ENCODE measurements around the gene ACR. TPM values are rescaled to one million over a fixed set of nuclear protein-coding genes. Genes with fewer than 3 reads are reported as not detected.

ACR gene
- total RNA-seq, 1 donor from 2014 or later, result not detected

GRCh38 chr22:50726643-50727340 is 11.2 kb upstream of the ACR start:
- Mint-ChIP-seq H3K9me3 (no peaks in the 10 kb centered on the region), H3K27me3 (no peaks in the 10 kb centered on the region), H3K27ac (no peak overlapping the region), H3K36me3 (ENCODE audit: low read depth) (no peaks in the 10 kb centered on the region), H3K4me1 (peaks cover 13% of the 10 kb centered on the region), H3K4me3 (no peak overlapping the region)
- TF ChIP-seq, protein P1, sequence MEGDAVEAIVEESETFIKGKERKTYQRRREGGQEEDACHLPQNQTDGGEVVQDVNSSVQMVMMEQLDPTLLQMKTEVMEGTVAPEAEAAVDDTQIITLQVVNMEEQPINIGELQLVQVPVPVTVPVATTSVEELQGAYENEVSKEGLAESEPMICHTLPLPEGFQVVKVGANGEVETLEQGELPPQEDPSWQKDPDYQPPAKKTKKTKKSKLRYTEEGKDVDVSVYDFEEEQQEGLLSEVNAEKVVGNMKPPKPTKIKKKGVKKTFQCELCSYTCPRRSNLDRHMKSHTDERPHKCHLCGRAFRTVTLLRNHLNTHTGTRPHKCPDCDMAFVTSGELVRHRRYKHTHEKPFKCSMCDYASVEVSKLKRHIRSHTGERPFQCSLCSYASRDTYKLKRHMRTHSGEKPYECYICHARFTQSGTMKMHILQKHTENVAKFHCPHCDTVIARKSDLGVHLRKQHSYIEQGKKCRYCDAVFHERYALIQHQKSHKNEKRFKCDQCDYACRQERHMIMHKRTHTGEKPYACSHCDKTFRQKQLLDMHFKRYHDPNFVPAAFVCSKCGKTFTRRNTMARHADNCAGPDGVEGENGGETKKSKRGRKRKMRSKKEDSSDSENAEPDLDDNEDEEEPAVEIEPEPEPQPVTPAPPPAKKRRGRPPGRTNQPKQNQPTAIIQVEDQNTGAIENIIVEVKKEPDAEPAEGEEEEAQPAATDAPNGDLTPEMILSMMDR (IDR thresholded peaks at IDR 0.05), result no peak
- intact Hi-C loops (cut with micrococcal nuclease), result no loop called here
- ChIA-PET CTCF (no interaction called here), POLR2A (no interaction called here)
- ATAC-seq (ENCODE audit: low read depth) (no peak), DNase-seq (no peak)

- Mint-ChIP-seq H3K4me3 (no peak overlapping the region), H3K9me3 (no peaks in the 10 kb centered on the region), H3K27ac (no peak overlapping the region), H3K4me1 (peaks cover 13% of the 10 kb centered on the region), H3K27me3 (no peaks in the 10 kb centered on the region), H3K36me3 (ENCODE audit: low read depth) (no peaks in the 10 kb centered on the region)
- POLR2A ChIA-PET, result no interaction called here
- intact Hi-C loops (cut with micrococcal nuclease), result no loop called here
- DNase-seq (no peak), ATAC-seq (ENCODE audit: low read depth) (no peak)
- CTCF ChIA-PET, result no interaction called here
- TF ChIP-seq, protein P1 (IDR thresholded peaks at IDR 0.05), result no peak
These were observed 10.1 kb upstream of the ACR start for GRCh38 chr22:50727678-50728522.

DNA sequence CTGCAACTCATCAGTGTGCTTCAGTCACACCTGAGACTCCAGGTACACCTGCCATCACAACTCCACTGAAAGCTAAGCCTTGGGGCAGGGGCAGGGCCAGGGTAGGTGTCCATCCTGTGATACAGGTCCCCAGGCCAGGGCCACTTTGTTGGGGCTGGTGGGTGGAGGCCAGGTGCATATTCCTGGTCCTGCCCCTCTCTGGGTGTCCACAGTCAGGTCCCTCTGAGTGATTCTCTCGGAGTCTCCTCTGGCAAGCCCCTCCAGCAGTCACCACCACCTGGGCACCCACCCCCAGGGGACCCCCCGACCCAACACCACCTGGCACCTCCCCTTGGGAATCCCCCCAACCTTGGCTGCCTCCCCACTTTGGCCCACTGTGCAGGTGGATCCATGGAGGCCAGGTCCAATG is 9.5 kb upstream of the ACR start:
- Mint-ChIP-seq H3K9me3 (no peaks in the 10 kb centered on the region), H3K36me3 (ENCODE audit: low read depth) (no peaks in the 10 kb centered on the region), H3K27me3 (no peaks in the 10 kb centered on the region), H3K4me3 (no peak overlapping the region), H3K4me1 (peaks cover 13% of the 10 kb centered on the region), H3K27ac (no peak overlapping the region)
- ChIA-PET POLR2A (no interaction called here), CTCF (no interaction called here)
- ATAC-seq (ENCODE audit: low read depth) (no peak), DNase-seq (no peak)
- intact Hi-C loops (cut with micrococcal nuclease), result no loop called here
- TF ChIP-seq, protein P1 (IDR thresholded peaks at IDR 0.05), result no peak

GRCh38 chr22:50729391-50730012 is 8.5 kb upstream of the ACR start:
- peaks cover 2% of the 10 kb centered on the region for H3K27me3 Mint-ChIP-seq
- intact Hi-C loops (cut with micrococcal nuclease), result no loop called here
- DNase-seq, result no peak
- H3K36me3 Mint-ChIP-seq (ENCODE audit: low read depth), result no peaks in the 10 kb centered on the region
- no peak overlapping the region for H3K4me3 Mint-ChIP-seq
- H3K9me3 Mint-ChIP-seq, result no peaks in the 10 kb centered on the region
- CTCF ChIA-PET, result no interaction called here
- peaks cover 6% of the 10 kb centered on the region for H3K4me1 Mint-ChIP-seq
- no peak for ATAC-seq (ENCODE audit: low read depth)
- POLR2A ChIA-PET, result no interaction called here
- TF ChIP-seq, protein P1 (IDR thresholded peaks at IDR 0.05), result no peak
- H3K27ac Mint-ChIP-seq, result no peak overlapping the region
